Activated T-cell treated with anti-CD3 and anti-CD28 coated beads, Interleukin-2, amount 50 U/mL, for 4 hours (primary cell): Measurements from ENCODE around the gene TEX101. TPM values are rescaled to one million over a fixed set of nuclear protein-coding genes. Genes with fewer than 3 reads are reported as not detected.
"Not testable (repeated sequence)": the region's sequence is repeated elsewhere in the genome, so short reads cannot be mapped to it uniquely, and the experiment has no call there.

Experiments used
- ATAC-seq, 2 donors: fragments of 200-7000 bp; cut with Tn5 transposase; one replicate each; pipeline ENCODE4 v1.10.0; 2021
- DNase-seq: peaks from one replicate; pipeline ENCODE4 v3.0.0-alpha.2; 2020
- H3K27me3 Mint-ChIP-seq: one replicate; pipeline ENCODE4 v1.8.0; 2021; ENCODE audit warnings: low read depth, mixed read lengths
- H3K36me3 Mint-ChIP-seq: one replicate; pipeline ENCODE4 v1.8.0; 2022; ENCODE audit warnings: mixed read lengths; ENCODE audit not compliant: insufficient read depth
- H3K4me1 Mint-ChIP-seq: one replicate; pipeline ENCODE4 v1.8.0; 2021; ENCODE audit warnings: low read depth, mixed read lengths
- H3K4me3 Mint-ChIP-seq: one replicate; pipeline ENCODE4 v1.8.0; 2021; ENCODE audit warnings: mild to moderate bottlenecking, moderate library complexity, mixed read lengths
- H3K9me3 Mint-ChIP-seq: one replicate; pipeline ENCODE4 v1.8.0; 2021; ENCODE audit warnings: mixed read lengths
- total RNA-seq, 3 donors: library from RNA; stranded (reverse); gene quantifications; one replicate each; pipeline ENCODE4 v1.2.1, GENCODE V29; 2021

TEX101 gene, protein sequence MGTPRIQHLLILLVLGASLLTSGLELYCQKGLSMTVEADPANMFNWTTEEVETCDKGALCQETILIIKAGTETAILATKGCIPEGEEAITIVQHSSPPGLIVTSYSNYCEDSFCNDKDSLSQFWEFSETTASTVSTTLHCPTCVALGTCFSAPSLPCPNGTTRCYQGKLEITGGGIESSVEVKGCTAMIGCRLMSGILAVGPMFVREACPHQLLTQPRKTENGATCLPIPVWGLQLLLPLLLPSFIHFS
- total RNA-seq = not detected

DNA sequence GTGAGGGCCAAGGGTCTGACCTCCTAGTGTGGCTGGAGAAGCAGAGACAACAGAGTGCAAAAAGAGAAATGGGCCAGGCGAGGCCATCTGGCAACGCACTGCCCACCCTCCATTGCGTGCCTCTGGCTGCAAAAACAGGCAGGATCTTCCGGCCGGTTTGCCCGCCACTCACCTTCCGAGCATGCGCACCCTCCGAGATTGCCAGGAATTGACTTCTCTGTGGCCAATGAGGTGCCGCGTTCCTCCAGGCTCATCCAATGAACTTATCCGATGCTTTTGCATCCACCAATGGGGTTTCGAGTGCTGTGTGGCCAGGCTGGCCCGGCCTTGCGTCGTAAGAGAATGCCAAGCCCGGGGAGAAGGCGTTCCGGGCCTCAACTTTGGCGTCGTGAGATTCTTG is at the start of gene TEX101:
Gene TEX101 (plus strand): TSS at position 337 of the 400 bp plus-strand sequence. CDS start 1,030 bp downstream, outside the sequence.
- ATAC-seq (no peak), DNase-seq (no peak)
- H3K36me3 Mint-ChIP-seq = no peaks in the 10 kb centered on the region
- peaks cover 4% of the 10 kb centered on the region for H3K27me3 Mint-ChIP-seq
- H3K4me3 Mint-ChIP-seq = no peak within 1 kb of the TSS
- no peaks in the 10 kb centered on the region for H3K9me3 Mint-ChIP-seq
- no peaks in the 10 kb centered on the region for H3K4me1 Mint-ChIP-seq

DNA sequence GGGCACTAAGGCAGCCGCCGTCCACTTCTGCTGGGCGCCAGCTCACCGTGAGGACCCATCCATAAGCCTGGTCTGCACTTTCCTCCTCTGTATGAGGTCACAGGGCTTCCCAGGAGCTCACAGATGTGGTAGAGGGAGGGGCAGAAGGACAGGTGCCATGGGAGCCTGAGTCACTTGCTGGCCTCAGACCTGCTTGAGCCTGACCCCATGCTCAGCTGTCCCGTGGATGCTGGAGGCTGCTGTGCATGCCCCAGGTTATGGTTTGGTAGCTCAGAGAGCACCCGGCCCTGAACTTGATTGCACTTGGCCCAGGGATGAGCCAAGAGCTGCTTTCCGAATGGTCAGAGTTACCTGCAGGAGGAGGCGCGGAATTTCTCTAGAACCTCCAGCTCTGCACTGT is 49.0 kb upstream of the TEX101 start:
- not testable (repeated sequence) for ATAC-seq, H3K36me3 Mint-ChIP-seq, DNase-seq, H3K9me3 Mint-ChIP-seq, H3K4me3 Mint-ChIP-seq, H3K4me1 Mint-ChIP-seq
- H3K27me3 Mint-ChIP-seq = peaks cover 13% of the 10 kb centered on the region

DNA sequence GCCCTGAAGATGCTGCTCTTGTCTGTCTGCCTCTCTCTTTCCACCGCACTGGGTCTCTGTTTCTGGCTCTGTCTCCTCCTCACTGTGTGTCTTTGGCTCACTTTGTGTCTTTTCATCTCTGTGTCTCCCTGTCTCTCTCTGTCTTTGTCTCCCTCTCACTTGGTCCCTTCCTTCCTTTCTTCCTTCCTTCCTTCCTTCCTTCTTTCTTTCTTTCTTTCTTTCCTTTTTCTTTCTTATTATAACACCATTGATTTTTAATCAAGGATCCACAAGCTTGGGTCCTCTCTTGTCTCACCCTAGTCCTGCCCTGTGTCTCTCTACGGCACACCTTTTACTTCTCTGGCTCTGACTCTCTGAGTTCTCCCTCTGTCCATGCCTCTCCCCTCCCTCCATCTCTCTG is 46.9 kb upstream of the TEX101 start:
- Mint-ChIP-seq H3K4me1 (no peaks in the 10 kb centered on the region), H3K9me3 (no peaks in the 10 kb centered on the region), H3K4me3 (no peak overlapping the region), H3K27me3 (peaks cover 21% of the 10 kb centered on the region), H3K36me3 (no peaks in the 10 kb centered on the region)
- ATAC-seq (no peak), DNase-seq (no peak)

DNA sequence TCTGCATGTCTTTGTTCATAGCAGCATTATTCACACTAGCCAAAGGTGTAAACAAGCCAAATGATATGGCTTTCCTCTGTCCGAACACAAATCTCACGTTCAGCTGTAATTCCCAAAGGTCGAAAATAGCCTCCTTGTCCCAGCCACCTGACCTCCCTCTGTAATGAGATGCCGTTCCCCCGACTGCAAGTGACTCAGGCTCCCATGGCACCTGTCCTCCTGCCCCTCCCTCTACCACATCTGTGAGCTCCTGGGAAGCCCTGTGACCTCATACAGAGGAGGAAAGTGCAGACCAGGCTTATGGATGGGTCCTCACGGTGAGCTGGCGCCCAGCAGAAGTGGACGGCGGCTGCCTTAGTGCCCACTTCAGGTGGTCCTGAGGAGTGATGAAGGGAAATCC is 45.8 kb upstream of the TEX101 start:
- not testable (repeated sequence) for H3K9me3 Mint-ChIP-seq, H3K4me3 Mint-ChIP-seq, H3K4me1 Mint-ChIP-seq, H3K36me3 Mint-ChIP-seq, DNase-seq, ATAC-seq
- peaks cover 15% of the 10 kb centered on the region for H3K27me3 Mint-ChIP-seq

DNA sequence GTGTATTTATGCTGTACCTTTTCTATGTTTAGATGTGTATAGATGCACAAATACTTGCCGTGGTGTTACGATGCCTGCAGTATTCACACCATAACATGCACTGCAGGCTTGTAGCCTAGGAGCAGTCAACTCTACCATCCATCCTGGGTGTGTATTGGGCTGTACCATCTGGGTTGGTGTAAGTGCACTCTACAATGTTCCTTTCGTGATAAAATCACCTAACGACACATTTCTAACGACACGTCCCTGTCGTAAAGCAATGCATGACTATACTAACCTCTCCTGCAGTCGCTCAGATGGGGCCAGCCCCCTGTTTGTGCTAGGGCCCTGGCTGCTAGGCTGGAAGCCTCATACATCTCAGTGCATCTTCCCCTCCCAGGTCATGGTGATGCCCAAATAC is 42.8 kb upstream of the TEX101 start:
- peaks cover 11% of the 10 kb centered on the region for H3K27me3 Mint-ChIP-seq
- H3K36me3 Mint-ChIP-seq = no peaks in the 10 kb centered on the region
- DNase-seq (no peak), ATAC-seq (no peak)
- no peaks in the 10 kb centered on the region for H3K9me3 Mint-ChIP-seq
- H3K4me1 Mint-ChIP-seq = no peaks in the 10 kb centered on the region
- no peak overlapping the region for H3K4me3 Mint-ChIP-seq

DNA sequence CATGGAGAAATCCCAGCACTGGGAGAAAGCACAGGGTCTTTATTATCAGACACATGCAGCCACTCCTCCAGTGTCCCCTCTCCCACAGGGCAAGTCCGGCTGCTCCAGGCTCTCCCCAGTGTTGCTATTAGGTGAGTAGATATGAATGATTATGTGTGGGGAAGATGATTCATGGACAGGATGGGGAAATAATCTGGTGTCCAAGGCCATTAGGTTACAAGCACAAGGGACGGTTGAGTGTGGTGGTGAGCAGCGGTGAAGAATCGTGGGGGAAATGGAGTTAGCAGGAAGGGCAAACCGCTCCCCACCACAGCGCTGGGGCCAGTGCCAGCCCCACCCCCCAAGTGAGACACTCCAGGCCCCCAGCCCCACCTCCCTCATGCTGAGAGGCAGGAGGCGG is 42.2 kb upstream of the TEX101 start:
- Mint-ChIP-seq H3K9me3 (no peaks in the 10 kb centered on the region), H3K36me3 (no peaks in the 10 kb centered on the region), H3K4me1 (no peaks in the 10 kb centered on the region), H3K27me3 (peaks cover 11% of the 10 kb centered on the region), H3K4me3 (no peak overlapping the region)
- DNase-seq = no peak
- ATAC-seq = no peak

DNA sequence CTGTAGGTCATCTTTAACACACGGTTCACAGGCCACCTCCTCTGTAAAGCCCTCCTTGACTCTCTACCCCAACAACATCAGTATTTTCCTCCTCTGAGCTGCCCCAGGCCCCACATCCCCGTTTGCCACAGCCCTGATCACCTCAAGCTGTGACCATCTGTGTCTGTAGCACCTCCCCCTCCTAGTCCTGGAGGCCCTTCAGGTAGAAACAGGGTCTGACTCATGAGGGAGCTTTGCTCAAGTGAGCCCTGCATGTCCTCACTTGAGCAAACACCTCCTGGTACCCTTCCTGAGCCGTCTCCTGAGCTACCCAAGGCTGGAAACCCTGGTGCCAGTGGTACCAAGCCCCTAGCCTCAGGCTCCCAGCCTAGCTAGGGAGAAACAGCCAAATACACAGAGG is 37.1 kb upstream of the TEX101 start:
- not testable (repeated sequence) for DNase-seq, H3K9me3 Mint-ChIP-seq, H3K4me1 Mint-ChIP-seq, H3K36me3 Mint-ChIP-seq, H3K4me3 Mint-ChIP-seq, ATAC-seq
- peaks cover 11% of the 10 kb centered on the region for H3K27me3 Mint-ChIP-seq

DNA sequence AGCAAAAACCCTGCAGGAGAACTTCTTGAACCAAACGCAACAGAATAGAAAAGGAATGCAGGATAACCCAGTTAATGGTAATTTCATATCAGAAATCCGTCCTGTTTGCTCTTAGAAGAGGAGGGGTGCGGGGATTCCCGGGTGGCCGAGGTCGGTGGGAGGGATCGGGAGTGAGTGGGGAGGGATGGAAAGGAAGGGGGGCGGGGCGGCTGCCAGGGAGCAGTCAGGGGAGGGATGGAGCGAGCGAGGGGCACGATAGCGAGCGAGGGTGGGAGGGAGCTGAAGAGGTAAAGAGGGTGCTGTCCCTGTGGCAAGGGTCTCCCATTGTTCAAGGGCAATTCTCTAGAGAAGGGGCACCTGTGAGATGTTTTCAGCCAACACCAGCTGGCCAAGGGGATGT is 34.7 kb upstream of the TEX101 start:
- no peak overlapping the region for H3K4me3 Mint-ChIP-seq
- ATAC-seq (no peak), DNase-seq (no peak)
- no peaks in the 10 kb centered on the region for H3K9me3 Mint-ChIP-seq
- peaks cover 1% of the 10 kb centered on the region for H3K4me1 Mint-ChIP-seq
- H3K27me3 Mint-ChIP-seq = peaks cover 11% of the 10 kb centered on the region
- H3K36me3 Mint-ChIP-seq = no peaks in the 10 kb centered on the region

DNA sequence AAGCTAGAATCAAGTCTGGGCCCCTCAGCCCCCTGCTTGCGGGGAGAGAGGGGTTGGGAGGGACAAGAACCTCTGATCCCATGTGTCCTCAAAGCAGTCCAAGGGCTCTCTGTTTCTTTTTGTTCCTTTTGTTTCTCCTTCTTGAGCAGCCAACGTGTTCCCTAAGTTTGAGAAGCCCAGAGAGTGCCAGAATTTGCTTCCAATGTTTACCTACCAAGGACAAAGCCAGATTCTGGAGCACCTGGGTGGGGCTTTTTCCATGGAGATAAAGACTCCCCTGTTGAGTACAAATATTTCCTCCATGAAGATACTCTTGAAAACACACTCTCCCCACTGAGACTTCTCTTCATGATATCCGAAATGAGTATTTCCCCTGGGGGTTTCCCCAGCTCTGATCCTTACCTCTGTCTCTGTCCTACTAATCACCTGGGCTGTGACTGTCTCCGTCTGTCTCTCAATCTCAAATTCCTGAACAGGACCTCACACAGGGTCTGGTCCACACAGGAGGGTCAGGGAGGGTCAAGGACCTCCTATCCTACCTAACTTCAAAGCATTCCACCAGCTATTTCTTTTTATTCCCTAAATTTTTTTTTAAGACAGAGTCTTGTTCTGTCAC is 33.8 kb upstream of the TEX101 start:
- Mint-ChIP-seq H3K4me1 (peaks cover 1% of the 10 kb centered on the region), H3K9me3 (peaks cover 1% of the 10 kb centered on the region), H3K4me3 (no peak overlapping the region), H3K36me3 (no peaks in the 10 kb centered on the region), H3K27me3 (peaks cover 11% of the 10 kb centered on the region)
- ATAC-seq (no peak), DNase-seq (no peak)

DNA sequence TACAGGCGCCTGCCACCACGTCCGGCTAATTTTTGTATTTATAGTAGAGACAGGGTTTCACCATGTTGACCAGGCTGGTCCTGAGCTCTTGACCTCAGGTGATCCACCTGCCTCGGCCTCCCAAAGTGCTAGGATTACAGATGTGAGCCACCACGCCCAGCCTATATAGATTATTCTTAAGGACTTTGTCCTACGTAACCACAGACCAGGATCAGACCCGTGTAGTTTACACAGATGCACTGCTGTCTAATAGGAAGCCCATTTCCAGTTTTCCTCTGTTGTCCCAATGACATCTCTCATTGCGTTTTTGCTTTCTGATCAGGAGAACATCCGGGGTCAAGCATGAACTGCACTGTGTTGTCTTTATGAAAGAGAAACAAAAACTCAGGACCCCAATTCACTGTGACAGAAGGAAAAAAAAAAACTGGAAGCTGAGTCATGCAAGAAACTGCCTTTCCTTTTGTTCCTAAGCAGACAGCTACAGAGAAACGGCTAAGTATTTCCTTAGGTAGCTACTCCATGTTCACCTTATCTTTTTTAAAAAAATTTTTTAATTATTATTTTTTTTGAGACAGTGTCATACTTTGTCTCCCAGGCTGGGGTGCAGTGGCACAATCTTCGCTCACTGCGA is 32.0 kb upstream of the TEX101 start:
- not testable (repeated sequence) for H3K36me3 Mint-ChIP-seq, DNase-seq, H3K9me3 Mint-ChIP-seq, H3K4me1 Mint-ChIP-seq, H3K4me3 Mint-ChIP-seq, ATAC-seq
- H3K27me3 Mint-ChIP-seq = peaks cover 11% of the 10 kb centered on the region

DNA sequence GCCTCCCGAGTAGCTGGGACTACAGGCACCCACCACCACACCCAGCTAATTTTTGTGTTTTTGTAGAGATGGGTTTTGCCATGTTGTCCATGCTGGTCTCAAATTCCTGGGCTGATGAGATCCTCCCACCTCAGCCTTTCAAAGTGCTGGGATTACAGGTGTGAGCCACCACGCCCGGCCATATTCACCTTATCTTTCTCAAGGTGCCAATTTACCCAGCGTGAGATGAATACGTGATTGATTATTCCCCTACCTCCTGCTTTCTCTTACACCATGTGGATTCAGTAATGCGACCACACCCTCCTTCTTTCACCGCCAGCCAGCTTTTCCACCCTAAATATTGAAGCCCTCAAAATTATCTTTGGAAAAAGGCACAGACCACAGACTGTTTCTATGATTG is 31.4 kb upstream of the TEX101 start:
- H3K27me3 Mint-ChIP-seq = peaks cover 11% of the 10 kb centered on the region
- DNase-seq, H3K36me3 Mint-ChIP-seq, H3K4me3 Mint-ChIP-seq, ATAC-seq, H3K4me1 Mint-ChIP-seq, H3K9me3 Mint-ChIP-seq: not testable (repeated sequence)

DNA sequence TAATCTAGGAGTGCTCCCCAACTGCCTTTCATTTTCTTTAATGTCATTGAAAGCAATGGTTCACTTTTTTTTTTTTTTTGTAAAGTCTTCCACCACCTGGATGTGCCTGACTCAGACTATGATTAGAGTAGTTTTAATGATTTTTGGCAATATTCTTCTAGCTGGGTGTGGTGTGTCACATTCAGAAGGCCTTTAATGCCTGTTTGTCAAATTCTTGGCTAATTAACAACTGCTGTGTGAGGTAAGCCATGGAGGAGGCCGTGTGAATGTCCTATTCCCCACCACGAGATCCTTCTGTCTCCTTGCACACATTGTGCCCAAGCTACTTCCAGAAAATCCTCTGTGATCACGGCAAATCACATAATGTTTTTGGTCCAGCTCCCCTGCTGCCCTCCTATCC is 30.9 kb upstream of the TEX101 start:
- peaks cover 11% of the 10 kb centered on the region for H3K27me3 Mint-ChIP-seq
- H3K4me1 Mint-ChIP-seq, H3K4me3 Mint-ChIP-seq, H3K9me3 Mint-ChIP-seq, ATAC-seq, DNase-seq, H3K36me3 Mint-ChIP-seq: not testable (repeated sequence)

DNA sequence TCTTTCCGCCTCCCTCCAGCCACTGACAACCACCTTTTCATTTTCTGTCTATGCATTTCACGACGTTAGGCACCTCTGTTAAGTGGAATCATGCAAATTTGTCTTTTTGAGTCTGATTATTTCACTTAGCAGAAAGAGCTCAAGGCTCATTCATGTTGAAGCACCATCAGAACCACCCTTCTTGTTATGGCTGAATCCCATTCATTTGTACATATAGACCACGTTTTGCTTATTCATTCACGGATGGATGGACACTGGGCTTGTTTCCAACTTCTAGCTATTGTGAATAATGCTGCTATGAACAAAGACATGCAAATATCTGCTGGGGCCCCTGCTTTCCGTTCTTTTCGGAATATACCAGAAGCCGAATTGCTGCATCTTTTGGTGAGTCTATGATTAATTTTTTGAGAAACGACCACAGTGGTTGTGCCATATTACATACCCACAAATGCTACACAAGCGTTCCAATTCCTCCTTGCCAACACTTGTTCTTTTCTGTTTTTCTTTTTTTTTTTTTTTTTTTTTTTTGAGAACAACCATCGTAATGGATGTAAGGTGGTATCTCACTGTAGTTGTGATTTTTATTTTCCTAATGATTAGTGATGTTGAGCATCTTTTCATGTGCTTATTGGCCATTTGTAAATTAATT is 23.7 kb upstream of the TEX101 start:
- H3K36me3 Mint-ChIP-seq, H3K9me3 Mint-ChIP-seq, ATAC-seq, DNase-seq, H3K4me3 Mint-ChIP-seq, H3K4me1 Mint-ChIP-seq: not testable (repeated sequence)
- H3K27me3 Mint-ChIP-seq = peaks cover 30% of the 10 kb centered on the region

DNA sequence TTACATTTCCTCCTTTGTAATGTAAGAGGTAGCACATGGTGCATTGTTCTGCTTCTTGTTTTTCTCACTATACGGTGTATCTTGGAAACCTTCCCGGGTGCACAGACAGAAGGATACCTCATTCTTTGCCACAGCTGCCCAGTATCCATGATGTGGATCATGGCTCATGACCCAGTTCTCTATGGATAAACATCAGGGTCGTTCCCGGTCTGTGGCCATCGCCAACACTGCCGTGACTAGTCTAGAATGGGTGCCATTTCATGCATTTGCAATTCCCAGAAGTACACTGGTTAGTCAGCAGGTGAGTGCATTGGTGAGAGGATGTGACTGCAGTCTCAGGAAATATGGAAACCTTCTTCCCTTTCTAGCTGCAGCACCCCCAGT is 23.1 kb upstream of the TEX101 start:
- not testable (repeated sequence) for H3K4me3 Mint-ChIP-seq, H3K9me3 Mint-ChIP-seq, H3K4me1 Mint-ChIP-seq, ATAC-seq, DNase-seq, H3K36me3 Mint-ChIP-seq
- peaks cover 33% of the 10 kb centered on the region for H3K27me3 Mint-ChIP-seq

DNA sequence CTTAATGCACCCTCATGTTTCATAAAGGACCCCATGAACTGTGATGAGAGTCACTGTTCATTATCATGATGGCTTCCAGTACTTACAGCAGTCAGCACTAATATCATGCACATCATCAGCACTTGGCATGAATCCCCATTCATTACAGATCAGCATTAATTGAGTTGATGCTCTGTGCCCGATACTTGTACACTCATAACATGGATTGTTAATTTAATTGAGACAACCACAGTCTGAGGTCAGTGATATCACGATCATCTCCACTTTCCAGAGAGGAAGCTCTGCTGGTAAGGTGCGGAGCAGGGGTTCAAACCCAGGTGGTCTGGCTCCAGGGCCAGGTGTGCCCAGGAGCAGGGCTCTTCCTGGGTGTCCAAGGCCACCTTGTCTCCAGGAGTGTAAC is 21.2 kb upstream of the TEX101 start:
- DNase-seq, H3K9me3 Mint-ChIP-seq, H3K4me1 Mint-ChIP-seq, ATAC-seq, H3K36me3 Mint-ChIP-seq, H3K4me3 Mint-ChIP-seq: not testable (repeated sequence)
- H3K27me3 Mint-ChIP-seq = peaks cover 38% of the 10 kb centered on the region
